HepG2 (cell line): ENCODE data around the gene EFNA4.

Experiments
- CREB1 ChIP-seq, 2 experiments: fragments of 450-650 bp in 1 of 2; IDR thresholded peaks; 2 replicates each; pipeline ENCODE4 v1.6.1; 2016 to 2017; ENCODE audit warnings: control low read depth in 1 of 2, mild to moderate bottlenecking in 1 of 2, missing compliant biosample characterization in 1 of 2, missing genetic modification characterization in 1 of 2
- CTCF ChIP-seq: sonication (generic); formaldehyde crosslinking; IDR thresholded peaks from 2 replicates; pipeline ENCODE4 v1.5.0; 2020; ENCODE audit warnings: mild to moderate bottlenecking, missing genetic modification reagents, moderate library complexity
- ETV6 ChIP-seq: sonication (generic); formaldehyde crosslinking; conservative IDR thresholded peaks from 2 replicates; pipeline ENCODE4 v1.4.0; 2020; ENCODE audit warnings: missing genetic modification reagents
- NR2C2 ChIP-seq: sonication (generic); formaldehyde crosslinking; IDR thresholded peaks from 2 replicates; pipeline ENCODE4 v1.4.0; 2020; ENCODE audit warnings: missing genetic modification reagents, mild to moderate bottlenecking, moderate library complexity, borderline replicate concordance
- PHF8 ChIP-seq: sonication (generic); formaldehyde crosslinking; IDR thresholded peaks from 2 replicates; pipeline ENCODE4 v1.5.0; 2020; ENCODE audit warnings: missing genetic modification reagents
- POLR2AphosphoS5 ChIP-seq: IDR thresholded peaks from 2 replicates; pipeline ENCODE4 v1.6.1; 2012; ENCODE audit warnings: low read depth, low read length
- SP1 ChIP-seq, 2 experiments: fragments of 450-650 bp in 1 of 2; sonication (generic) in 1 of 2; formaldehyde crosslinking in 1 of 2; IDR thresholded peaks; 2 replicates each; pipeline versions ENCODE4 v1.4.0 to v1.6.1; 2016 to 2020; ENCODE audit warnings: missing genetic modification reagents in 1 of 2
- SRF ChIP-seq: IDR thresholded peaks from 2 replicates; pipeline ENCODE4 v1.6.1; 2011; ENCODE audit warnings: mild to moderate bottlenecking, low read depth, low read length, moderate library complexity
- TP53 ChIP-seq: sonication (generic); formaldehyde crosslinking; conservative IDR thresholded peaks from 2 replicates; pipeline ENCODE4 v1.4.0; 2020; ENCODE audit warnings: missing genetic modification reagents
- ZNF207 ChIP-seq: fragments of 450-650 bp; IDR thresholded peaks from 2 replicates; pipeline ENCODE4 v1.6.1; 2016; ENCODE audit warnings: antibody characterized with exemption, borderline replicate concordance
- ZNF350 ChIP-seq: sonication (generic); formaldehyde crosslinking; IDR thresholded peaks from 2 replicates; pipeline ENCODE4 v1.4.0; 2020; ENCODE audit warnings: mild to moderate bottlenecking, low read depth, missing genetic modification reagents, borderline replicate concordance

DNA sequence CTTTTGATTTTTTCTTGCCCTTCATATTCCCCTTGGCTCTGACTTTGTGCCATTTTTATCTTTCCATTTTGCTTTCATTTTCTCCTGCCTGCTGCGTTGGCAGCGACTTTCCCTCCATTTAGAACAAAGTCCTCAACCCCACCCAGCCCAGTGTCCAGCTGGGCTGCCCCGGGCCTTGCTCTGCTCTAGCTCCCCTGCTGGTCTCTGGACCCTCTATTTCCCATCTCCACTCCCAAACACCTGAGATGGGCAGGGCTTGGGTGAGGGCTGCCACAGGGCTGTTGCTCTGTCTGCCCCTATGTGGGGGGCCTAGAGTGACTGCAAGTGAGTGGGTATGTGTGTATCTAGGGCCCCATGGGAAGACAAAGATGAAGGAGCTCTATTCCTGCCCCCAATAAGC lies 19.7 kb upstream of the EFNA4 start:
- no peak for TF ChIP-seq ZNF207
- TF ChIP-seq SP1 (IDR thresholded peaks at IDR 0.05): no peak
- TF ChIP-seq SP1 (CRISPR knock-in tag; IDR thresholded peaks at IDR 0.05): no peak
- TF ChIP-seq CREB1 (IDR thresholded peaks at IDR 0.05): no peak
- TF ChIP-seq CREB1 (CRISPR knock-in tag; IDR thresholded peaks at IDR 0.05): no peak
- TF ChIP-seq SRF: no peak
- no peak for TF ChIP-seq TP53 (CRISPR knock-in tag)
- TF ChIP-seq ZNF350 (CRISPR knock-in tag): no peak
- 0 out of 2 replicates have a peak, but pooled peaks have one; percentile 6 for TF ChIP-seq CTCF (CRISPR knock-in tag)
- no peak for TF ChIP-seq NR2C2 (CRISPR knock-in tag)
- TF ChIP-seq ETV6 (CRISPR knock-in tag): no peak
- no peak for TF ChIP-seq POLR2AphosphoS5
- TF ChIP-seq PHF8: no peak
